ENCODE results near the gene SLC29A3.

The SLC29A3 gene

GRCh38 chr10:71374481-71375233 is 55.6 kb downstream of the SLC29A3 start:
- DNase-seq (ENCODE audit: low spot score), result no peak
- TF ChIP-seq CTCF (IDR thresholded peaks at IDR 0.05; ENCODE audit: extremely low read depth, missing control alignments), result no peak

GRCh38 chr10:71375952-71376351 is 56.9 kb downstream of the SLC29A3 start:
- DNase-seq (ENCODE audit: low spot score), result no peak
- no peak for TF ChIP-seq CTCF (IDR thresholded peaks at IDR 0.05; ENCODE audit: extremely low read depth, missing control alignments)

GRCh38 chr10:71378336-71379117 is 59.5 kb downstream of the SLC29A3 start:
- DNase-seq (ENCODE audit: low spot score), result no peak
- no peak for TF ChIP-seq CTCF (IDR thresholded peaks at IDR 0.05; ENCODE audit: extremely low read depth, missing control alignments)

DNA sequence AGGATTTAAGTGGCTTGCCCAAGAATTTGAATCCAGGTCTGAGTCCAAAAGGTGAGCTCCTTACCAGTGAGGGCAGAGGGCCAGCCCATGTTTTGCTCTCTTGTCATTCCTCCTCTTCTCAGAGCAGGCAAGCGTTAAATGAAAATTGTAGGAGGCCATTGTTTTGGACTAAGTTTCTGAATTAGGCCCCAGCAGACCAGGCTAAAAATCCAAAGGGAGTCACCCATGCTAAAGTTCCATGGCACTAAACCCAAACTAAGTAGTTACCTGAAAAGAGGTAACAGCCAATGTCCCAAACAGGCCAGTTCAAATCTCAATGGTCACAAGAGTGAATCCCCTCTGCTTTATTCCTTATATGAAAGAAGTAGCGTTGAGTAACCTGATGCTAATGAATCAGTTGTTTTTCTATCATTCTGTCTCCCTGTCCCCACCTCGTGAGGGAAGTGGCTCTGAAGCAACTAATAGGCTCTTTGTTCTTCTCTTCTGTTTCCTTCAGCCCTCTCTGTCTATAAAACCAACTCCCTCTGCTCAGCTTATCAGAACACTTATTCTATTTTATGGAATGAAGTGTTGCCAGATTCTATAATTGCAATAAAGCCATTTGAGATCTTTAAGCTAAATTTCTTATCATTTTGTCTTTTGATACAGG is 60.2 kb downstream of the SLC29A3 start:
- TF ChIP-seq CTCF (IDR thresholded peaks at IDR 0.05; ENCODE audit: extremely low read depth, missing control alignments), result no peak
- no peak for DNase-seq (ENCODE audit: low spot score)

DNA sequence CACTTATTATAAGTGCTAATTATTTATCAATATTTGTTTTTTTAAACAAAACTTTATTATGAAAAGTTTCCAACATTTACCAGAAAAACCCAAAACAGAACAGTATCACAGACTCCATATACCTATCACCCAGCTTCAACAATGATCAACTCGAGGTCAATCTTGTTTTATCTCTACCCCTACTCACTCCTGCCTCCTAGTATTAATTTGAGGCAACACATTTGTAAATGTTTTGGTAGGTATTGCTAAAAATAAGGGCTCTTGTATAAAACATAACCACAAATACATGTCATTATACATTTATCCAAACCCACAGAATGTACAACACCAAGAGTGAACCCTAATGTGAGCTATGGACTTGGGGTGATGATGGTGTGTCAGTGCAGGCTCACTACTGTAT is 61.8 kb downstream of the SLC29A3 start:
- DNase-seq (ENCODE audit: low spot score), result no peak
- no peak for TF ChIP-seq CTCF (IDR thresholded peaks at IDR 0.05; ENCODE audit: extremely low read depth, missing control alignments)

GRCh38 chr10:71381611-71382010 is 62.6 kb downstream of the SLC29A3 start:
- no peak for DNase-seq (ENCODE audit: low spot score)
- TF ChIP-seq CTCF (IDR thresholded peaks at IDR 0.05; ENCODE audit: extremely low read depth, missing control alignments), result no peak

GRCh38 chr10:71382028-71382427 is 63.0 kb downstream of the SLC29A3 start:
- DNase-seq (ENCODE audit: low spot score), result no peak
- no peak for TF ChIP-seq CTCF (IDR thresholded peaks at IDR 0.05; ENCODE audit: extremely low read depth, missing control alignments)

Data from GM20000 (cell line).